Fibroblast of the aortic adventitia (primary cell): ENCODE data around the gene NAMPT. TPM values are rescaled to one million over a fixed set of nuclear protein-coding genes. Genes with fewer than 3 reads are reported as not detected.
"Not testable (repeated sequence)": the region's sequence is repeated elsewhere in the genome, so short reads cannot be mapped to it uniquely, and the experiment has no call there.

Experiments
- DNase-seq: peaks from one replicate; pipeline ENCODE4 v3.0.0-alpha.2; 2010; ENCODE audit warnings: low read depth
- H3K4me3 ChIP-seq: 2 replicates; pipeline ENCODE4 v1.5.1; 2011; ENCODE audit warnings: low read depth, mild to moderate bottlenecking, control low read depth, low read length, moderate library complexity
- CTCF ChIP-seq: IDR thresholded peaks from 2 replicates; pipeline ENCODE4 v1.5.1; 2011; ENCODE audit warnings: mild to moderate bottlenecking, low read length, control low read depth, inconsistent platforms; ENCODE audit not compliant: insufficient read depth
- total RNA-seq: library from RNA; depleted of rRNA; stranded (reverse); fragments of >200 nt; gene quantifications from 2 replicates; pipeline ENCODE4 v1.2.3, GENCODE V29; 2012; ENCODE audit warnings: low replicate concordance

Gene NAMPT
- total RNA-seq, 1 donor = 84.4 TPM

- no peak for TF ChIP-seq CTCF
- peak; percentile 16 for DNase-seq
- H3K4me3 ChIP-seq = no peak overlapping the region
These were observed 28.7 kb upstream of the NAMPT start for GRCh38 chr7:106313456-106313901.

GRCh38 chr7:106312906-106313305 lies 28.1 kb upstream of the NAMPT start:
- no peak for DNase-seq
- no peak overlapping the region for H3K4me3 ChIP-seq
- TF ChIP-seq CTCF = no peak

DNA sequence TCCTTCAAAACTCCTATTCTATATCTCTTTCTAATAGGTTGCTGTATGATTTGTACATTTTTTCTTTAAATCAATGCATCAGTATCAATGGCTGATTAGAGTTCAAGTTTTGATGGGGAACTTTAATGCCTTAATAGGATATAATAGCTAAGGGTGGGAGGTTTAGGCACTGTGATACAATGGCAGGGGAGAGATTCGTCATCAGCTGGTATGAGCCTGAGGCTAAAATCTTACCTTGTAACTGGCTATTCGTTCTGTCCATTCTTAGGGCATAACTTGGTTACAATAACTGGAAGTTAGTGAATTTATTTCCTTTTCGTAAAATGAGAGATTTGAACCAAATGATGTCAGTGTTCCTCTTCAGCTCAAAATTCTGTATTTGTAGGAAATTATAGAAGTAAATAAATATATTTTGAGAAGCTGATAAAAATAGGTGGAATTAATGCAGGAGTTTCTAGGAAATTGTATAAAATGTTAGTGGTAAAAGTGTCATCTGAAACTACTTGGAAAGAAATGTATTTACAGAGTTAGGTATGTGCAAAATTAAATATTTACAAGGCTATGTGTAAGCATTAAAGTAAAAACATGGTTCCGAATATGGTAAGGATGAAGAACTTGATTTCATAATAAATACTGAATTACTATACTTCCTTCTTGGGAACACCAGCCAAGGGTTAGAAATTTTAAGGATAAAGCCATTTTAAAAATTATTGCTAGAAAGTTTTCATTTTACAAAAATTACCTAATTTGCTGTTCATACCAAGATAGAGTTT lies 27.5 kb upstream of the NAMPT start:
- TF ChIP-seq CTCF = no peak
- DNase-seq = no peak

DNA sequence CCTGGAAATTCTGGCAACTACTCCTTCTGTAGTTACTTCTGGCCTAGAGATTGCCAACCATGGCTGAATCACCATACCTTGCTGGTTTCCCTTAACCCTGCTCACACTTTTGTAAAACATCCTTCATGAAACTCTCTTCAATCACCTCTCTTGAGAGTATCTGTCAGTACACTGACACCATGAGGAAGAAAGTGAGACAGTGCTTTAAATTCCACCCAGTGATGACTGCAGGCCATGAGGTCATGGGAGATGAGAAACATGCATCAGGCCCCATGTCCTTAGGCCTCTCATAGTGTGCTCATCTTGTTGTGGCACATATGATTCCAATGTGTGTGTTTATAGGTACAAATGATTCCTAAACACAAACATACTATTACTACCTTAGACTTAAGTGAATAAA lies 24.6 kb upstream of the NAMPT start:
- DNase-seq = no peak
- H3K4me3 ChIP-seq = no peak overlapping the region
- TF ChIP-seq CTCF = no peak

More for the DNA sequence above, 27.5 kb upstream of the NAMPT start:
- no peak overlapping the region for H3K4me3 ChIP-seq

DNA sequence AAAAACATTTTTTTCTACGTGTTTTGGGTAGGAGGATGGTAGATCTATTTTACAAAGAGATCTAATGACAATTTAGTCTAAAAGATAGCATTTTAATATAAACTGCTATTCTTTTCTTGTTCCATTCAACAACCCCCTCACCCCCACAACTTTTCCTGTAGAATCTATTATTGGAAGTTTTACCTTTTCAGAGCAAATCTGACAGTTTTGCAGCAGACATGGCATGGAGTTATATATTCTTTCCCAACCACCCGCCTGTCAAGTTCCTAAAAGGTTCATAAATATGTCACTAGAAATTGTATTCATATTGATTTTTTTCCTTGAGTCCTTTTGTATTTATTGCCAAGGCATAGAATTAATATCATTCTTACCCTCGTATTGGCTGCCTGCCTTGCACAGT lies 21.5 kb upstream of the NAMPT start:
- no peak overlapping the region for H3K4me3 ChIP-seq
- no peak for DNase-seq
- TF ChIP-seq CTCF = no peak

GRCh38 chr7:106305732-106306131 lies 20.9 kb upstream of the NAMPT start:
- H3K4me3 ChIP-seq = no peak overlapping the region
- TF ChIP-seq CTCF = no peak
- no peak for DNase-seq

DNA sequence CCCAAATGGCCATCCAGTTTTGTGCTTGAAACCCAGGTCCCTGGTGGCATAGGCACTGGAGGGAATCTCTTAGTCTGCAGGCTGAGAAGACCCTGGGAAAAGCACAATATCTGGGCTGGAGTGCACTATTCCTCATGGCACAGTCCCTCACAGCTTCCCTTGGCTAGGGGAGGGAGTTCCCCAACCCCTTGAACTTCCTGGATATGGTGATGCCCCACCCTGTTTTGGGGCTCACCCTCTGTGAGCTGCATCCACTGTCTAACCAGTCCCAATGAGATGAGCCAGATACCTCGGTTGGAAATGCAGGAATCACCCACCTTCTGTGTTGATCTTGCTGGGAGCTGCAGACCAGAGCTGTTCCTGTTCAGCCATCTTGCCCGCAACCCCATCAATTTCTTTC lies 19.8 kb upstream of the NAMPT start:
- no peak overlapping the region for H3K4me3 ChIP-seq
- no peak for DNase-seq
- no peak for TF ChIP-seq CTCF

GRCh38 chr7:106298631-106299030 lies 13.8 kb upstream of the NAMPT start:
- H3K4me3 ChIP-seq, DNase-seq: not testable (repeated sequence)

DNA sequence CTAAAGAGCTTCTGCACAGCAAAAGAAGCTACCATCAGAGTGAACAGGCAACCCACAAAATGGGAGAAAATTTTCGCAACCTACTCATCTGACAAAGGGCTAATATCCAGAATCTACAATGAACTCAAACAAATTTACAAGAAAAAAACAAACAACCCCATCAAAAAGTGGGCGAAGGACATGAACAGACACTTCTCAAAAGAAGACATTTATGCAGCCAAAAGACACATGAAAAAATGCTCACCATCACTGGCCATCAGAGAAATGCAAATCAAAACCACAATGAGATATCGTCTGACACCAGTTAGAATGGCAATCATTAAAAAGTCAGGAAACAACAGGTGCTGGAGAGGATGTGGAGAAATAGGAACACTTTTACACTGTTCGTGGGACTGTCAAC lies 13.4 kb upstream of the NAMPT start:
- not testable (repeated sequence) for H3K4me3 ChIP-seq, DNase-seq
